ENCODE results near the gene ZNF500. TPM values are rescaled to one million over a fixed set of nuclear protein-coding genes. Genes with fewer than 3 reads are reported as not detected.
"Not testable (repeated sequence)": the region's sequence is repeated elsewhere in the genome, so short reads cannot be mapped to it uniquely, and the experiment has no call there.

ZNF500 gene
- total and polyA plus RNA-seq, 8 donors, result 12.5 to 20.8 (median 15.2) TPM

GRCh38 chr16:4746215-4746614 is 20.7 kb downstream of the ZNF500 start:
- Histone ChIP-seq H3K9me3 (no peaks in the 10 kb centered on the region), H3K36me3 (peaks cover 0 to 24% of the 10 kb centered on the region in 2 donors), H3K27me3 (no peaks in the 10 kb centered on the region), H3K4me3 (no peak overlapping the region), H3K4me1 (no peaks in the 10 kb centered on the region), H3K27ac (no peak overlapping the region)
- DNase-seq (peak in 1 of 4 donors; percentile 25), ATAC-seq (no peak)
- intact Hi-C loops (cut with DNase I), result no loop called here
- TF ChIP-seq, protein P1, sequence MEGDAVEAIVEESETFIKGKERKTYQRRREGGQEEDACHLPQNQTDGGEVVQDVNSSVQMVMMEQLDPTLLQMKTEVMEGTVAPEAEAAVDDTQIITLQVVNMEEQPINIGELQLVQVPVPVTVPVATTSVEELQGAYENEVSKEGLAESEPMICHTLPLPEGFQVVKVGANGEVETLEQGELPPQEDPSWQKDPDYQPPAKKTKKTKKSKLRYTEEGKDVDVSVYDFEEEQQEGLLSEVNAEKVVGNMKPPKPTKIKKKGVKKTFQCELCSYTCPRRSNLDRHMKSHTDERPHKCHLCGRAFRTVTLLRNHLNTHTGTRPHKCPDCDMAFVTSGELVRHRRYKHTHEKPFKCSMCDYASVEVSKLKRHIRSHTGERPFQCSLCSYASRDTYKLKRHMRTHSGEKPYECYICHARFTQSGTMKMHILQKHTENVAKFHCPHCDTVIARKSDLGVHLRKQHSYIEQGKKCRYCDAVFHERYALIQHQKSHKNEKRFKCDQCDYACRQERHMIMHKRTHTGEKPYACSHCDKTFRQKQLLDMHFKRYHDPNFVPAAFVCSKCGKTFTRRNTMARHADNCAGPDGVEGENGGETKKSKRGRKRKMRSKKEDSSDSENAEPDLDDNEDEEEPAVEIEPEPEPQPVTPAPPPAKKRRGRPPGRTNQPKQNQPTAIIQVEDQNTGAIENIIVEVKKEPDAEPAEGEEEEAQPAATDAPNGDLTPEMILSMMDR (IDR thresholded peaks at IDR 0.05), result no peak

GRCh38 chr16:4745274-4745569 is 21.7 kb downstream of the ZNF500 start:
- H3K27me3 ChIP-seq, result no peaks in the 10 kb centered on the region
- H3K4me3 ChIP-seq, result no peak overlapping the region
- intact Hi-C loops (cut with DNase I), result no loop called here
- DNase-seq, result peak in 1 of 4 donors; percentile 30
- no peak for ATAC-seq
- TF ChIP-seq, protein P1 (IDR thresholded peaks at IDR 0.05), result no peak
- peaks cover 0 to 14% of the 10 kb centered on the region in 2 donors for H3K36me3 ChIP-seq
- H3K27ac ChIP-seq, result no peak overlapping the region
- H3K4me1 ChIP-seq, result no peaks in the 10 kb centered on the region
- H3K9me3 ChIP-seq, result no peaks in the 10 kb centered on the region

GRCh38 chr16:4744555-4745273 is 22.2 kb downstream of the ZNF500 start:
- DNase-seq (peak in 1 of 4 donors; percentile 55), ATAC-seq (no peak)
- TF ChIP-seq, protein P1 (IDR thresholded peaks at IDR 0.05), result no peak
- peaks cover 0 to 9% of the 10 kb centered on the region in 2 donors for H3K36me3 ChIP-seq
- H3K27me3 ChIP-seq, result no peaks in the 10 kb centered on the region
- H3K9me3 ChIP-seq, result no peaks in the 10 kb centered on the region
- intact Hi-C loops (cut with DNase I), result no loop called here
- H3K27ac ChIP-seq, result no peak overlapping the region
- no peaks in the 10 kb centered on the region for H3K4me1 ChIP-seq
- H3K4me3 ChIP-seq, result no peak overlapping the region

GRCh38 chr16:4743226-4743878 is 23.6 kb downstream of the ZNF500 start:
- no peaks in the 10 kb centered on the region for H3K9me3 ChIP-seq
- peak; percentile 47 for ATAC-seq
- no peaks in the 10 kb centered on the region for H3K27me3 ChIP-seq
- DNase-seq, result peak in 1 of 4 donors; percentile 57
- no peaks in the 10 kb centered on the region for H3K4me1 ChIP-seq
- intact Hi-C loops (cut with DNase I), result no loop called here
- H3K27ac ChIP-seq, result no peak overlapping the region
- H3K36me3 ChIP-seq, result no peaks in the 10 kb centered on the region
- TF ChIP-seq, protein P1 (IDR thresholded peaks at IDR 0.05), result no peak
- no peak overlapping the region for H3K4me3 ChIP-seq

- H3K4me3 ChIP-seq; H3K36me3 ChIP-seq; H3K9me3 ChIP-seq; H3K27ac ChIP-seq; ATAC-seq; H3K27me3 ChIP-seq; intact Hi-C loops (cut with DNase I): not testable (repeated sequence)
- DNase-seq, result peak in 1 of 4 donors; percentile 35
- H3K4me1 ChIP-seq, result peaks cover 6 to 13% of the 10 kb centered on the region in 2 donors
Measured at GRCh38 chr16:4738370-4738769, 28.6 kb downstream of the ZNF500 start.
